HL-60/S4 treated with phorbol 12-myristate 13-acetate at 8.2 ng/mL for 4 days and 3 days (cell line): ENCODE results near the gene NXPH3.

ENCODE experiments used
- in situ Hi-C: fragments of 300-500 bp; cut with MboI; formaldehyde crosslinking; loops from 2 replicates; pipeline ENCODE4 v1.15.0; 2022; ENCODE audit warnings: low sequenced_read_pairs

Gene NXPH3

GRCh38 chr17:49616601-49617131, 41.0 kb downstream of the NXPH3 start:
- in situ Hi-C loops: no loop called here

- in situ Hi-C loops: no loop called here
Observed at GRCh38 chr17:49618028-49618611, 42.4 kb downstream of the NXPH3 start.

- in situ Hi-C loops: no loop called here
Observed at GRCh38 chr17:49621420-49621819, 45.7 kb downstream of the NXPH3 start.

- in situ Hi-C loops: no loop called here
Observed at GRCh38 chr17:49621946-49622529, 46.4 kb downstream of the NXPH3 start.

- in situ Hi-C loops: no loop called here
Observed at GRCh38 chr17:49624896-49625295, 49.2 kb downstream of the NXPH3 start.

- in situ Hi-C loops: no loop called here
Observed at GRCh38 chr17:49629447-49629846, 53.8 kb downstream of the NXPH3 start.

- in situ Hi-C loops: no loop called here
Observed at GRCh38 chr17:49630113-49630900, 54.6 kb downstream of the NXPH3 start.

- in situ Hi-C loops: no loop called here
Observed at GRCh38 chr17:49631496-49631895, 55.8 kb downstream of the NXPH3 start.
